Activated CD8-positive, alpha-beta T cell treated with anti-CD3 and anti-CD28 coated beads for 36 hours (primary cell): Measurements from ENCODE around the gene CASKIN1. TPM values are rescaled to one million over a fixed set of nuclear protein-coding genes. Genes with fewer than 3 reads are reported as not detected.

Experiments used
- ATAC-seq: fragments of 200-7000 bp; cut with Tn5 transposase; one replicate; pipeline ENCODE4 v1.10.0; 2021; ENCODE audit warnings: mild to moderate bottlenecking, moderate library complexity
- CTCF ChIA-PET: fragments of 350-600 bp; sonication (Branson Sonifier 250); formaldehyde crosslinking; loops from one replicate; lab custom pipeline; 2021; ENCODE audit warnings: antibody characterized with exemption; lab: Charles Lee
- POLR2A ChIA-PET: fragments of 350-600 bp; sonication (Branson Sonifier 250); formaldehyde crosslinking; loops from one replicate; lab custom pipeline; 2021; ENCODE audit warnings: antibody characterized with exemption; lab: Charles Lee
- DNase-seq: peaks from one replicate; pipeline ENCODE4 v3.0.0-alpha.2; 2020
- H3K27ac Mint-ChIP-seq: one replicate; pipeline ENCODE4 v1.8.0; 2021; ENCODE audit warnings: mild to moderate bottlenecking, mixed read lengths
- H3K27me3 Mint-ChIP-seq: one replicate; pipeline ENCODE4 v1.8.0; 2021; ENCODE audit warnings: mixed read lengths
- H3K36me3 Mint-ChIP-seq: one replicate; pipeline ENCODE4 v1.8.0; 2021; ENCODE audit warnings: low read depth, mixed read lengths
- H3K4me1 Mint-ChIP-seq: one replicate; pipeline ENCODE4 v1.8.0; 2021; ENCODE audit warnings: low read depth, mixed read lengths
- H3K4me3 Mint-ChIP-seq: one replicate; pipeline ENCODE4 v1.8.0; 2021; ENCODE audit warnings: mild to moderate bottlenecking, moderate library complexity, mixed read lengths
- H3K9me3 Mint-ChIP-seq: one replicate; pipeline ENCODE4 v1.8.0; 2021; ENCODE audit warnings: mixed read lengths
- CTCF ChIP-seq: fragments of 200-600 bp; IDR thresholded peaks from one replicate; pipeline ENCODE4 v1.8.0; 2022; ENCODE audit warnings: antibody characterized with exemption, mild to moderate bottlenecking
- intact Hi-C: fragments of 100-400 bp; cut with micrococcal nuclease; formaldehyde crosslinking; loops from one replicate; pipeline ENCODE4 v1.10.0; 2022
- total RNA-seq, 2 experiments: library from RNA; stranded (reverse); gene quantifications; one replicate each; pipeline ENCODE4 v1.2.3, GENCODE V29; 2021

The CASKIN1 gene
- total RNA-seq, result 1 to 10 TPM; 4.4 to 7.2 TPM

- peaks cover 3% of the 10 kb centered on the region for H3K4me1 Mint-ChIP-seq
- no peak within 1 kb of the TSS for H3K27ac Mint-ChIP-seq
- no peaks in the 10 kb centered on the region for H3K9me3 Mint-ChIP-seq
- H3K36me3 Mint-ChIP-seq, result no peaks in the 10 kb centered on the region
- H3K4me3 Mint-ChIP-seq, result peak within 1 kb of the TSS; percentile 55
- ATAC-seq (peak; percentile 50), DNase-seq (no peak)
- intact Hi-C loops, result no loop called here
- ChIA-PET CTCF (interaction anchor here (0.6 to 3.9 kb wide), 3 partner anchors 55 to 225 kb away, joined by 3 to 24 read pairs (median 4); partner anchors contain the start of gene ECI1), POLR2A (interaction anchor here (1.0 to 3.6 kb wide), 4 partner anchors 8 to 41 kb away, joined by 3 to 18 read pairs (median 12); partner anchors contain the start of gene TRAF7)
- peaks cover 23% of the 10 kb centered on the region for H3K27me3 Mint-ChIP-seq
- no peak for TF ChIP-seq CTCF
These were observed at the start of gene CASKIN1 for GRCh38 chr16:2196162-2196980. CASKIN1 (minus strand) TSS chr16:2196605; CDS start chr16:2196432, 173 bp downstream.

GRCh38 chr16:2244926-2245795 is 48.8 kb upstream of the CASKIN1 start:
- H3K4me3 Mint-ChIP-seq, result no peak overlapping the region
- no peaks in the 10 kb centered on the region for H3K27me3 Mint-ChIP-seq
- ATAC-seq, result no peak
- H3K4me1 Mint-ChIP-seq, result no peaks in the 10 kb centered on the region
- no peaks in the 10 kb centered on the region for H3K9me3 Mint-ChIP-seq
- no peak for DNase-seq
- no peak for TF ChIP-seq CTCF
- H3K27ac Mint-ChIP-seq, result no peak overlapping the region
- intact Hi-C loops, result no loop called here
- ChIA-PET POLR2A (interaction anchor here (0.9 kb wide), 1 partner anchor 51 kb away, joined by 4 read pairs; no protein-coding TSS in a partner anchor), CTCF (interaction anchor here (1.1 kb wide), 1 partner anchor 50 kb away, joined by 3 read pairs; no protein-coding TSS in a partner anchor)
- peaks cover 16% of the 10 kb centered on the region for H3K36me3 Mint-ChIP-seq

GRCh38 chr16:2244301-2244700 is 47.9 kb upstream of the CASKIN1 start:
- no peaks in the 10 kb centered on the region for H3K4me1 Mint-ChIP-seq
- peaks cover 14% of the 10 kb centered on the region for H3K36me3 Mint-ChIP-seq
- no peak for ATAC-seq
- CTCF ChIA-PET, result no interaction called here
- DNase-seq, result no peak
- no peak overlapping the region for H3K27ac Mint-ChIP-seq
- H3K27me3 Mint-ChIP-seq, result no peaks in the 10 kb centered on the region
- intact Hi-C loops, result no loop called here
- POLR2A ChIA-PET, result no interaction called here
- H3K4me3 Mint-ChIP-seq, result no peak overlapping the region
- no peak for TF ChIP-seq CTCF
- H3K9me3 Mint-ChIP-seq, result no peaks in the 10 kb centered on the region

- ChIA-PET POLR2A (interaction anchor here (1.0 to 2.0 kb wide), 2 partner anchors 8 to 10 kb away, joined by 4 to 9 read pairs; partner anchors contain the start of gene ECI1), CTCF (no interaction called here)
- TF ChIP-seq CTCF, result no peak
- peaks cover 14% of the 10 kb centered on the region for H3K36me3 Mint-ChIP-seq
- no peak overlapping the region for H3K27ac Mint-ChIP-seq
- H3K27me3 Mint-ChIP-seq, result no peaks in the 10 kb centered on the region
- H3K9me3 Mint-ChIP-seq, result no peaks in the 10 kb centered on the region
- no peak for ATAC-seq
- H3K4me3 Mint-ChIP-seq, result no peak overlapping the region
- intact Hi-C loops, result no loop called here
- DNase-seq, result no peak
- no peaks in the 10 kb centered on the region for H3K4me1 Mint-ChIP-seq
These were observed 47.4 kb upstream of the CASKIN1 start for GRCh38 chr16:2243781-2244180.
